Vagina (tissue), 2 donors: ENCODE measurements around the gene THAP4. TPM values are rescaled to one million over a fixed set of nuclear protein-coding genes. Genes with fewer than 3 reads are reported as not detected.

ENCODE experiments used
- DNase-seq, 2 donors: peaks; one replicate each; pipeline ENCODE4 v3.0.0-alpha.2; 2017; ENCODE audit errors: extremely low spot score in 2 of 2
- H3K27ac ChIP-seq: fragments of 200-600 bp; sonication (generic); one replicate; pipeline ENCODE4 v1.5.1; 2019
- H3K27me3 ChIP-seq: fragments of 200-600 bp; sonication (generic); one replicate; pipeline ENCODE4 v1.5.1; 2019
- H3K36me3 ChIP-seq, 2 donors: fragments of 200-600 bp; sonication (generic); one replicate each; pipeline ENCODE4 v1.5.1; 2017 to 2019
- H3K4me1 ChIP-seq: fragments of 200-600 bp; sonication (generic); one replicate; pipeline ENCODE4 v1.5.1; 2019
- H3K4me3 ChIP-seq, 2 donors: fragments of 200-600 bp; sonication (generic); 1 replicate in 1 of 2; 2 replicates in 1 of 2; pipeline ENCODE4 v1.5.1; 2016 to 2019
- H3K9me3 ChIP-seq: fragments of 200-600 bp; sonication (generic); one replicate; pipeline ENCODE4 v1.5.1; 2019
- CTCF ChIP-seq, 3 experiments: fragments of 450-650 bp in 2 of 3; fragments of 200-600 bp in 1 of 3; sonication (generic) in 1 of 3; IDR thresholded peaks; one replicate each; pipeline ENCODE4 v1.5.1; 2017 to 2019; ENCODE audit warnings: antibody characterized with exemption in 3 of 3, mild to moderate bottlenecking in 2 of 3, moderate library complexity in 2 of 3
- POLR2A ChIP-seq, 2 donors: fragments of 450-650 bp; IDR thresholded peaks; one replicate each; pipeline ENCODE4 v1.6.1; 2017; ENCODE audit warnings: antibody characterized with exemption in 2 of 2, mild to moderate bottlenecking in 2 of 2, moderate library complexity in 2 of 2
- POLR2AphosphoS5 ChIP-seq, 2 donors: sonication (generic); formaldehyde crosslinking; IDR thresholded peaks; one replicate each; pipeline ENCODE4 v1.9.0; 2017; ENCODE audit warnings: antibody characterized with exemption in 2 of 2, mild to moderate bottlenecking in 2 of 2, low read depth in 1 of 2; ENCODE audit not compliant: insufficient read depth in 1 of 2
- intact Hi-C: fragments of 100-400 bp; cut with DNase I; formaldehyde crosslinking; loops from one replicate; pipeline ENCODE4 v1.15.1; 2023
- total RNA-seq: library from RNA; depleted of rRNA; stranded (reverse); fragments of >200 nt; gene quantifications from one replicate; pipeline ENCODE4 v1.2.3, GENCODE V29; 2016

THAP4 gene
- total RNA-seq, 1 donor from 2014 or later, result 44.4 TPM

GRCh38 chr2:241607162-241607885, 29.6 kb downstream of the THAP4 start:
- H3K27me3 ChIP-seq, result no peaks in the 10 kb centered on the region
- peaks cover 0 to 25% of the 10 kb centered on the region in 2 donors for H3K36me3 ChIP-seq
- no peak for DNase-seq
- no peak overlapping the region for H3K4me3 ChIP-seq
- peaks cover 31% of the 10 kb centered on the region for H3K4me1 ChIP-seq
- H3K9me3 ChIP-seq, result no peaks in the 10 kb centered on the region
- no peak overlapping the region for H3K27ac ChIP-seq
- no peak for TF ChIP-seq POLR2AphosphoS5 (IDR thresholded peaks at IDR 0.05; ENCODE audit: insufficient read depth in 1 of 2, low read depth in 1 of 2)
- intact Hi-C loops, result no loop called here

GRCh38 chr2:241606186-241606585, 30.8 kb downstream of the THAP4 start:
- TF ChIP-seq POLR2A (IDR thresholded peaks at IDR 0.05), result no peak
- no peak for TF ChIP-seq POLR2AphosphoS5 (IDR thresholded peaks at IDR 0.05; ENCODE audit: insufficient read depth in 1 of 2, low read depth in 1 of 2)
- no peak for TF ChIP-seq CTCF (IDR thresholded peaks at IDR 0.05)
- Histone ChIP-seq H3K4me3 (no peak overlapping the region), H3K36me3 (peaks cover 0 to 33% of the 10 kb centered on the region in 2 donors), H3K4me1 (peaks cover 23% of the 10 kb centered on the region), H3K27ac (no peak overlapping the region), H3K27me3 (no peaks in the 10 kb centered on the region), H3K9me3 (no peaks in the 10 kb centered on the region)
- DNase-seq, result no peak
- intact Hi-C loops, result no loop called here

- H3K4me1 ChIP-seq, result no peaks in the 10 kb centered on the region
- intact Hi-C loops, result no loop called here
- no peak for DNase-seq
- no peaks in the 10 kb centered on the region for H3K9me3 ChIP-seq
- no peak overlapping the region for H3K4me3 ChIP-seq
- no peak for TF ChIP-seq POLR2A (IDR thresholded peaks at IDR 0.05)
- TF ChIP-seq POLR2AphosphoS5 (IDR thresholded peaks at IDR 0.05; ENCODE audit: insufficient read depth in 1 of 2, low read depth in 1 of 2), result no peak
- no peak for TF ChIP-seq CTCF (IDR thresholded peaks at IDR 0.05)
- no peaks in the 10 kb centered on the region for H3K27me3 ChIP-seq
- H3K36me3 ChIP-seq, result peaks cover 0 to 52% of the 10 kb centered on the region in 2 donors
- no peak overlapping the region for H3K27ac ChIP-seq
Measured at GRCh38 chr2:241603686-241604085, 33.3 kb downstream of the THAP4 start.

- Histone ChIP-seq H3K36me3 (peaks cover 0 to 56% of the 10 kb centered on the region in 2 donors), H3K27ac (no peak overlapping the region), H3K4me3 (no peak overlapping the region), H3K27me3 (no peaks in the 10 kb centered on the region), H3K4me1 (no peaks in the 10 kb centered on the region), H3K9me3 (no peaks in the 10 kb centered on the region)
- TF ChIP-seq POLR2AphosphoS5 (IDR thresholded peaks at IDR 0.05; ENCODE audit: insufficient read depth in 1 of 2, low read depth in 1 of 2) (no peak), POLR2A (IDR thresholded peaks at IDR 0.05) (no peak), CTCF (IDR thresholded peaks at IDR 0.05) (no peak)
- intact Hi-C loops, result no loop called here
- DNase-seq, result no peak
Measured at GRCh38 chr2:241602720-241603119, 34.2 kb downstream of the THAP4 start.

- TF ChIP-seq POLR2A (IDR thresholded peaks at IDR 0.05), result no peak
- no peak for TF ChIP-seq CTCF (IDR thresholded peaks at IDR 0.05)
- no peak for TF ChIP-seq POLR2AphosphoS5 (IDR thresholded peaks at IDR 0.05; ENCODE audit: insufficient read depth in 1 of 2, low read depth in 1 of 2)
- H3K4me3 ChIP-seq, result no peak overlapping the region
- H3K27me3 ChIP-seq, result no peaks in the 10 kb centered on the region
- intact Hi-C loops, result no loop called here
- DNase-seq, result no peak
- no peaks in the 10 kb centered on the region for H3K4me1 ChIP-seq
- H3K27ac ChIP-seq, result no peak overlapping the region
- H3K9me3 ChIP-seq, result no peaks in the 10 kb centered on the region
- H3K36me3 ChIP-seq, result peaks cover 0 to 56% of the 10 kb centered on the region in 2 donors
Measured at GRCh38 chr2:241601841-241602240, 35.1 kb downstream of the THAP4 start.
